K562 (cell line): Measurements from ENCODE around the gene GET3. TPM values are rescaled to one million over a fixed set of nuclear protein-coding genes. Genes with fewer than 3 reads are reported as not detected.

Experiments
- ATF1 ChIP-seq, 2 experiments: fragments of 450-650 bp in 1 of 2; IDR thresholded peaks; 2 replicates each; pipeline ENCODE4 v1.6.1; 2016; ENCODE audit warnings: missing compliant biosample characterization in 1 of 2, missing genetic modification characterization in 1 of 2
- BDP1 ChIP-seq: IDR thresholded peaks from 3 replicates; pipeline ENCODE4 v1.6.1; 2011; ENCODE audit not compliant: insufficient read length, insufficient read depth
- C11orf30 ChIP-seq: fragments of 450-650 bp; IDR thresholded peaks from 2 replicates; pipeline ENCODE4 v1.6.1; 2016; ENCODE audit warnings: low read depth, mild to moderate bottlenecking
- CC2D1A ChIP-seq: fragments of 450-650 bp; IDR thresholded peaks from 2 replicates; pipeline ENCODE4 v1.6.1; 2017; ENCODE audit warnings: mild to moderate bottlenecking
- CTCFL ChIP-seq: IDR thresholded peaks from 2 replicates; pipeline ENCODE4 v1.6.1; 2011; ENCODE audit warnings: borderline replicate concordance, low read depth, mild to moderate bottlenecking, moderate library complexity, low read length; ENCODE audit not compliant: insufficient read depth, poor library complexity, severe bottlenecking
- DLX4 ChIP-seq: fragments of 250-450 bp; sonication (Bioruptor Pico); IDR thresholded peaks from 2 replicates; pipeline ENCODE4 v1.6.1; 2021; ENCODE audit warnings: mild to moderate bottlenecking
- DPF2 ChIP-seq: fragments of 450-650 bp; IDR thresholded peaks from 2 replicates; pipeline ENCODE4 v1.6.1; 2016
- HDAC2 ChIP-seq: fragments of 450-650 bp; IDR thresholded peaks from 2 replicates; pipeline ENCODE4 v1.6.1; 2016; ENCODE audit warnings: mild to moderate bottlenecking
- HIVEP1 ChIP-seq: fragments of 250-450 bp; sonication (Bioruptor Pico); IDR thresholded peaks from 2 replicates; pipeline ENCODE4 v1.4.0; 2020; ENCODE audit warnings: mild to moderate bottlenecking
- HNRNPL ChIP-seq: fragments of 200-400 bp; formaldehyde crosslinking; IDR thresholded peaks from 2 replicates; pipeline ENCODE4 v1.6.1; 2017; ENCODE audit warnings: low read depth, mild to moderate bottlenecking, low read length
- JUND ChIP-seq, 2 experiments: IDR thresholded peaks; 2 replicates in 1 of 2; 3 replicates in 1 of 2; pipeline ENCODE4 v1.6.1; 2011; ENCODE audit warnings: borderline replicate concordance in 2 of 2, low read depth in 2 of 2, low read length in 2 of 2, improper control_type of control experiment in 1 of 2, missing biosample characterization in 1 of 2, missing genetic modification characterization in 1 of 2, missing genetic modification reagents in 1 of 2
- KLF13 ChIP-seq: fragments of 450-650 bp; IDR thresholded peaks from 2 replicates; pipeline ENCODE4 v1.6.1; 2016; ENCODE audit warnings: missing genetic modification characterization, low read depth, mild to moderate bottlenecking, missing compliant biosample characterization, moderate library complexity, borderline replicate concordance
- MTA3 ChIP-seq: fragments of 450-650 bp; formaldehyde crosslinking; IDR thresholded peaks from 2 replicates; pipeline ENCODE4 v1.6.1; 2017; ENCODE audit warnings: mild to moderate bottlenecking, borderline replicate concordance
- MXD1 ChIP-seq: fragments of 250-450 bp; sonication (Bioruptor Pico); IDR thresholded peaks from 2 replicates; pipeline ENCODE4 v1.8.0; 2021; ENCODE audit warnings: borderline replicate concordance, mild to moderate bottlenecking, moderate library complexity; ENCODE audit not compliant: poor library complexity, severe bottlenecking
- TARDBP ChIP-seq: fragments of 450-650 bp; IDR thresholded peaks from 2 replicates; pipeline ENCODE4 v1.6.1; 2016
- TEAD4 ChIP-seq, 2 experiments: sonication (generic) in 1 of 2; formaldehyde crosslinking in 1 of 2; IDR thresholded peaks; 2 replicates each; pipeline versions ENCODE4 v1.6.1 to v1.8.0; 2012 to 2022; ENCODE audit warnings: borderline replicate concordance in 1 of 2, inconsistent platforms in 1 of 2, low read length in 1 of 2, mild to moderate bottlenecking in 1 of 2, missing genetic modification reagents in 1 of 2
- ZNF133 ChIP-seq: fragments of 250-450 bp; sonication (Bioruptor Pico); IDR thresholded peaks from 2 replicates; pipeline ENCODE4 v1.4.0; 2020; ENCODE audit warnings: mild to moderate bottlenecking
- ZNF41 ChIP-seq: fragments of 250-450 bp; sonication (Bioruptor Pico); conservative IDR thresholded peaks from 2 replicates; pipeline ENCODE4 v1.4.0; 2020; ENCODE audit warnings: mild to moderate bottlenecking
- ZNF695 ChIP-seq: fragments of 450-650 bp; formaldehyde crosslinking; IDR thresholded peaks from 2 replicates; pipeline ENCODE4 v1.4.0; 2020; ENCODE audit warnings: mild to moderate bottlenecking, moderate library complexity
- polyA plus RNA-seq, 8 experiments: library from polyadenylated mRNA; depleted of rRNA in 4 of 8; stranded (reverse) in 5 of 8; unstranded in 3 of 8; fragments of >200 nt; fragmentation: Nextera tagmentation in 2 of 8; fragmentation: Illumina TruSeq in 1 of 8; extraction: Ambion mirVana in 2 of 8; extraction: Trizol in 1 of 8; gene quantifications; 2 replicates each; pipeline versions ENCODE4 v1.2.1 to v1.2.3, GENCODE V29; 2011 to 2014; ENCODE audit warnings: inconsistent platforms in 1 of 8, missing spikeins in 1 of 8
- total RNA-seq, 7 experiments: library from RNA; depleted of rRNA in 6 of 7; stranded (reverse); fragments of >200 nt in 6 of 7; fragmentation: Illumina TruSeq in 2 of 7; extraction: Trizol in 2 of 7; gene quantifications; 2 replicates each; pipeline versions ENCODE4 v1.2.1 to v1.2.3, GENCODE V29; 2011 to 2021; ENCODE audit warnings: low replicate concordance in 1 of 7
- TF ChIP-seq, protein P1 (sequence below): fragments of 450-650 bp; formaldehyde crosslinking; IDR thresholded peaks from 2 replicates; pipeline ENCODE4 v1.4.0; 2020; ENCODE audit warnings: mild to moderate bottlenecking
- TF ChIP-seq, protein P2 (sequence below), 2 experiments: IDR thresholded peaks; 2 replicates each; pipeline ENCODE4 v1.6.1; 2012; ENCODE audit warnings: improper control_type of control experiment in 2 of 2, low read depth in 2 of 2, low read length in 2 of 2, borderline replicate concordance in 1 of 2

The GET3 gene
- total and polyA plus RNA-seq, 9 of the 15 experiments (the other 6 are each of a cell fraction or from before 2014, with no cell fraction given), result 8.3 to 83.5 (median 51.8) TPM

- TF ChIP-seq MXD1 (CRISPR knock-in tag) (no peak), TARDBP (no peak), ZNF41 (CRISPR knock-in tag) (no peak), ZNF133 (no peak), KLF13 (tag) (0 out of 2 replicates have a peak, but pooled peaks have one; percentile 21), ZNF695 (CRISPR knock-in tag) (no peak), TEAD4 (IDR thresholded peaks at IDR 0.05; ENCODE audit: low read length) (no peak), TEAD4 (CRISPR knock-in tag; IDR thresholded peaks at IDR 0.05; ENCODE audit: borderline replicate concordance) (no peak), MTA3 (peak; percentile 75; the same call in 1 of the 2 replicates), C11orf30 (no peak), DPF2 (no peak), HIVEP1 (no peak), HDAC2 (no peak), CC2D1A (no peak), JUND (IDR thresholded peaks at IDR 0.05; ENCODE audit: borderline replicate concordance, low read depth, low read length) (peak; percentile 43; the same call in 1 of the 2 replicates), JUND (tag; IDR thresholded peaks at IDR 0.05; ENCODE audit: borderline replicate concordance, low read depth, low read length) (no peak; the same call in 2 of the 3 replicates), ATF1 (CRISPR knock-in tag; IDR thresholded peaks at IDR 0.05) (no peak), ATF1 (tag; IDR thresholded peaks at IDR 0.05) (peak; percentile 24; the same call in 1 of the 2 replicates), DLX4 (no peak), HNRNPL (no peak), CTCFL (peak; percentile 78), BDP1 (no peak)
- TF ChIP-seq, protein P1, sequence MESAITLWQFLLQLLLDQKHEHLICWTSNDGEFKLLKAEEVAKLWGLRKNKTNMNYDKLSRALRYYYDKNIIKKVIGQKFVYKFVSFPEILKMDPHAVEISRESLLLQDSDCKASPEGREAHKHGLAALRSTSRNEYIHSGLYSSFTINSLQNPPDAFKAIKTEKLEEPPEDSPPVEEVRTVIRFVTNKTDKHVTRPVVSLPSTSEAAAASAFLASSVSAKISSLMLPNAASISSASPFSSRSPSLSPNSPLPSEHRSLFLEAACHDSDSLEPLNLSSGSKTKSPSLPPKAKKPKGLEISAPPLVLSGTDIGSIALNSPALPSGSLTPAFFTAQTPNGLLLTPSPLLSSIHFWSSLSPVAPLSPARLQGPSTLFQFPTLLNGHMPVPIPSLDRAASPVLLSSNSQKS, result no peak
- TF ChIP-seq, protein P2, sequence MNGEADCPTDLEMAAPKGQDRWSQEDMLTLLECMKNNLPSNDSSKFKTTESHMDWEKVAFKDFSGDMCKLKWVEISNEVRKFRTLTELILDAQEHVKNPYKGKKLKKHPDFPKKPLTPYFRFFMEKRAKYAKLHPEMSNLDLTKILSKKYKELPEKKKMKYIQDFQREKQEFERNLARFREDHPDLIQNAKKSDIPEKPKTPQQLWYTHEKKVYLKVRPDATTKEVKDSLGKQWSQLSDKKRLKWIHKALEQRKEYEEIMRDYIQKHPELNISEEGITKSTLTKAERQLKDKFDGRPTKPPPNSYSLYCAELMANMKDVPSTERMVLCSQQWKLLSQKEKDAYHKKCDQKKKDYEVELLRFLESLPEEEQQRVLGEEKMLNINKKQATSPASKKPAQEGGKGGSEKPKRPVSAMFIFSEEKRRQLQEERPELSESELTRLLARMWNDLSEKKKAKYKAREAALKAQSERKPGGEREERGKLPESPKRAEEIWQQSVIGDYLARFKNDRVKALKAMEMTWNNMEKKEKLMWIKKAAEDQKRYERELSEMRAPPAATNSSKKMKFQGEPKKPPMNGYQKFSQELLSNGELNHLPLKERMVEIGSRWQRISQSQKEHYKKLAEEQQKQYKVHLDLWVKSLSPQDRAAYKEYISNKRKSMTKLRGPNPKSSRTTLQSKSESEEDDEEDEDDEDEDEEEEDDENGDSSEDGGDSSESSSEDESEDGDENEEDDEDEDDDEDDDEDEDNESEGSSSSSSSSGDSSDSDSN (IDR thresholded peaks at IDR 0.05; ENCODE audit: borderline replicate concordance in 1 of 2, low read depth in 2 of 2, low read length in 2 of 2), result no peak
Observed at GRCh38 chr19:12757544-12758274, 20.4 kb downstream of the GET3 start (continued).
